ENCODE results near the gene HECTD2.

Gene HECTD2

GRCh38 chr10:91467114-91467513 lies 57.0 kb downstream of the HECTD2 start:
- Histone ChIP-seq H3K9ac (ENCODE audit: low read depth, low read length, poor library complexity) (no peak overlapping the region), H2AFZ (ENCODE audit: low read length) (no peak overlapping the region), H3K18ac (ENCODE audit: low read length) (no peak overlapping the region), H3K9me3 (replicated peaks in 1 of 2; ENCODE audit: control insufficient read depth in 2 of 2, insufficient read depth in 1 of 2, low read depth in 1 of 2, low read length in 2 of 2) (peaks cover 27 to 52% of the 10 kb centered on the region in 2 donors), H3K36me3 (replicated peaks in 1 of 2; ENCODE audit: control insufficient read depth in 2 of 2, insufficient read depth in 2 of 2, low read length in 2 of 2) (peaks cover 21 to 58% of the 10 kb centered on the region in 2 donors), H3K79me1 (ENCODE audit: low read depth, low read length) (peaks cover 2% of the 10 kb centered on the region), H3K14ac (ENCODE audit: low read length) (no peak overlapping the region), H4K91ac (ENCODE audit: low read depth, low read length, poor library complexity) (peak overlapping the region; percentile 61), H3K4ac (ENCODE audit: low read length) (no peak overlapping the region), H4K8ac (ENCODE audit: low read depth, low read length) (no peak overlapping the region), H2BK120ac (ENCODE audit: low read depth, low read length) (no peak overlapping the region), H3K4me3 (ENCODE audit: low read length in 2 of 2) (peak overlapping the region in 1 of 2 donors; percentile 48), H3K27ac (replicated peaks; ENCODE audit: low read length) (no peak overlapping the region), H3K23ac (ENCODE audit: low read depth, low read length, poor library complexity) (no peak overlapping the region), H2BK5ac (ENCODE audit: low read length) (no peak overlapping the region), H2BK15ac (ENCODE audit: low read length) (no peak overlapping the region), H2BK12ac (ENCODE audit: low read length) (peak overlapping the region; percentile 18), H3K4me2 (ENCODE audit: insufficient read depth, low read length, poor library complexity, severe bottlenecking) (no peak overlapping the region), H2AK5ac (ENCODE audit: low read depth, low read length) (no peak overlapping the region), H3K27me3 (ENCODE audit: control insufficient read depth in 3 of 3, insufficient read depth in 3 of 3, low read depth in 1 of 3, low read length in 3 of 3) (no peaks in the 10 kb centered on the region), H3K4me1 (ENCODE audit: control insufficient read depth in 2 of 2, insufficient read depth in 1 of 2, low read depth in 1 of 2, low read length in 2 of 2) (no peaks in the 10 kb centered on the region)
- no CpG with 5 or more reads among the region's 4 CpGs for WGBS, 2 donors (ENCODE audit: extremely low coverage in 2 of 2, insufficient read length in 2 of 2, insufficient replicate concordance in 1 of 2)
- no peak for DNase-seq (ENCODE audit: low spot score)

DNA sequence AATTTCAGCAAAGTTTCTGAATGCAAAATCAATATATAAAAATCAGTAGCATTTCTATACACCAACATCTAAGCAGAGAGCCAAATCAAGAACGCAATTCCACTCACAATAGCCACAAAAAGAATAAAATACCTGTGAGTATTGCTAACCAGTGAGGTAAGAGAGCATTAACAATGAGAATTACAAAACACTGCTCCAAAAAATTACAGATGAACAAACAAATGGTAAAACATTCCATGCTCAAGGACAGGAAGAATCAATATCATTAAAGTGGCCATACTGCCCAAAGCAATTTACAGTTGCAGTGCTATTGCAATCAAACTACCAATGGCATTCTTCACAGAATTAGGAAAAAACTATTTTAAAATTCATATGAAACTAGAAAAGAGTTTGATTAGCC lies 61.5 kb downstream of the HECTD2 start:
- Histone ChIP-seq H3K36me3 (replicated peaks in 1 of 2; ENCODE audit: control insufficient read depth in 2 of 2, insufficient read depth in 2 of 2, low read length in 2 of 2) (peaks cover 13 to 14% of the 10 kb centered on the region in 2 donors), H3K4me2 (ENCODE audit: insufficient read depth, low read length, poor library complexity, severe bottlenecking) (no peak overlapping the region), H3K14ac (ENCODE audit: low read length) (no peak overlapping the region), H3K18ac (ENCODE audit: low read length) (no peak overlapping the region), H2BK120ac (ENCODE audit: low read depth, low read length) (no peak overlapping the region), H3K4ac (ENCODE audit: low read length) (no peak overlapping the region), H2BK15ac (ENCODE audit: low read length) (no peak overlapping the region), H3K27me3 (ENCODE audit: control insufficient read depth in 3 of 3, insufficient read depth in 3 of 3, low read depth in 1 of 3, low read length in 3 of 3) (no peaks in the 10 kb centered on the region), H3K4me1 (ENCODE audit: control insufficient read depth in 2 of 2, insufficient read depth in 1 of 2, low read depth in 1 of 2, low read length in 2 of 2) (no peaks in the 10 kb centered on the region), H3K9me3 (replicated peaks in 1 of 2; ENCODE audit: control insufficient read depth in 2 of 2, insufficient read depth in 1 of 2, low read depth in 1 of 2, low read length in 2 of 2) (peaks cover 23 to 24% of the 10 kb centered on the region in 2 donors), H3K9ac (ENCODE audit: low read depth, low read length, poor library complexity) (no peak overlapping the region), H2BK12ac (ENCODE audit: low read length) (no peak overlapping the region), H3K27ac (replicated peaks; ENCODE audit: low read length) (no peak overlapping the region), H2AFZ (ENCODE audit: low read length) (no peak overlapping the region), H3K4me3 (ENCODE audit: low read length in 2 of 2) (no peak overlapping the region), H4K91ac (ENCODE audit: low read depth, low read length, poor library complexity) (no peak overlapping the region), H3K79me1 (ENCODE audit: low read depth, low read length) (no peaks in the 10 kb centered on the region), H2AK5ac (ENCODE audit: low read depth, low read length) (no peak overlapping the region), H2BK5ac (ENCODE audit: low read length) (no peak overlapping the region), H4K8ac (ENCODE audit: low read depth, low read length) (no peak overlapping the region), H3K23ac (ENCODE audit: low read depth, low read length, poor library complexity) (no peak overlapping the region)
- no peak for DNase-seq (ENCODE audit: low spot score)
- no CpG with 5 or more reads among the region's 1 CpG for whole genome bisulfite sequencing, 2 donors (ENCODE audit: extremely low coverage in 2 of 2, insufficient read length in 2 of 2, insufficient replicate concordance in 1 of 2)

DNA sequence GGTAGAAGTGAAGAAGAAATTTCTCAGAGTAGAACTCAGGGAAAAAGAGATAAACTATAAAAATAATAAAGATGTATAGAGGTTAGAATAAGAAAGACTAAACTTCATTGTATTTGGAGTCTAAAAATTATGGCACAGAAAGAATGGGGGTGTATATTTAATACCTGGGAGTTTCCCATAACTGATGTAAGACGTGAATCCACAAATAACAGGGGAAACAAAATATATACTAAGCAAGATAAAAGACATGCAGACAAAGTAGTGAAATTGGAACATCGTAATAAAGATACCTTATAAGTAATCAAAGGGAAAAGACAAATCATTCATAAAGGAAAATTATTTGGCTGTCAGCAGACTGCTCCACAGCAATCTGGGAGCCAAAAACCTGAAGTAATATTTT lies 62.8 kb downstream of the HECTD2 start:
- Histone ChIP-seq H3K27ac (replicated peaks; ENCODE audit: low read length) (no peak overlapping the region), H3K4me3 (ENCODE audit: low read length in 2 of 2) (no peak overlapping the region), H3K14ac (ENCODE audit: low read length) (no peak overlapping the region), H4K8ac (ENCODE audit: low read depth, low read length) (no peak overlapping the region), H2AFZ (ENCODE audit: low read length) (no peak overlapping the region), H3K4me1 (ENCODE audit: control insufficient read depth in 2 of 2, insufficient read depth in 1 of 2, low read depth in 1 of 2, low read length in 2 of 2) (no peaks in the 10 kb centered on the region), H2BK120ac (ENCODE audit: low read depth, low read length) (no peak overlapping the region), H3K36me3 (replicated peaks in 1 of 2; ENCODE audit: control insufficient read depth in 2 of 2, insufficient read depth in 2 of 2, low read length in 2 of 2) (peaks cover under 1 to 4% of the 10 kb centered on the region in 2 donors), H3K4ac (ENCODE audit: low read length) (no peak overlapping the region), H3K79me1 (ENCODE audit: low read depth, low read length) (no peaks in the 10 kb centered on the region), H4K91ac (ENCODE audit: low read depth, low read length, poor library complexity) (no peak overlapping the region), H3K9me3 (replicated peaks in 1 of 2; ENCODE audit: control insufficient read depth in 2 of 2, insufficient read depth in 1 of 2, low read depth in 1 of 2, low read length in 2 of 2) (peaks cover 10 to 12% of the 10 kb centered on the region in 2 donors), H3K27me3 (ENCODE audit: control insufficient read depth in 3 of 3, insufficient read depth in 3 of 3, low read depth in 1 of 3, low read length in 3 of 3) (no peaks in the 10 kb centered on the region), H2BK5ac (ENCODE audit: low read length) (no peak overlapping the region), H3K18ac (ENCODE audit: low read length) (no peak overlapping the region), H2BK12ac (ENCODE audit: low read length) (no peak overlapping the region), H3K9ac (ENCODE audit: low read depth, low read length, poor library complexity) (no peak overlapping the region), H2AK5ac (ENCODE audit: low read depth, low read length) (no peak overlapping the region), H3K23ac (ENCODE audit: low read depth, low read length, poor library complexity) (no peak overlapping the region), H2BK15ac (ENCODE audit: low read length) (no peak overlapping the region), H3K4me2 (ENCODE audit: insufficient read depth, low read length, poor library complexity, severe bottlenecking) (no peak overlapping the region)
- DNase-seq (ENCODE audit: low spot score) = no peak
- no CpG with 5 or more reads among the region's 2 CpGs for WGBS, 2 donors (ENCODE audit: extremely low coverage in 2 of 2, insufficient read length in 2 of 2, insufficient replicate concordance in 1 of 2)

GRCh38 chr10:91474009-91474408 lies 63.9 kb downstream of the HECTD2 start:
- Histone ChIP-seq H3K18ac (ENCODE audit: low read length) (no peak overlapping the region), H3K36me3 (replicated peaks in 1 of 2; ENCODE audit: control insufficient read depth in 2 of 2, insufficient read depth in 2 of 2, low read length in 2 of 2) (peaks cover 0 to 12% of the 10 kb centered on the region in 2 donors), H3K27me3 (ENCODE audit: control insufficient read depth in 3 of 3, insufficient read depth in 3 of 3, low read depth in 1 of 3, low read length in 3 of 3) (no peaks in the 10 kb centered on the region), H2AK5ac (ENCODE audit: low read depth, low read length) (no peak overlapping the region), H3K4me2 (ENCODE audit: insufficient read depth, low read length, poor library complexity, severe bottlenecking) (no peak overlapping the region), H3K4ac (ENCODE audit: low read length) (no peak overlapping the region), H3K9ac (ENCODE audit: low read depth, low read length, poor library complexity) (no peak overlapping the region), H3K4me3 (ENCODE audit: low read length in 2 of 2) (no peak overlapping the region), H3K23ac (ENCODE audit: low read depth, low read length, poor library complexity) (no peak overlapping the region), H2BK120ac (ENCODE audit: low read depth, low read length) (no peak overlapping the region), H4K91ac (ENCODE audit: low read depth, low read length, poor library complexity) (no peak overlapping the region), H3K27ac (replicated peaks; ENCODE audit: low read length) (no peak overlapping the region), H4K8ac (ENCODE audit: low read depth, low read length) (no peak overlapping the region), H3K14ac (ENCODE audit: low read length) (no peak overlapping the region), H3K79me1 (ENCODE audit: low read depth, low read length) (no peaks in the 10 kb centered on the region), H3K4me1 (ENCODE audit: control insufficient read depth in 2 of 2, insufficient read depth in 1 of 2, low read depth in 1 of 2, low read length in 2 of 2) (no peaks in the 10 kb centered on the region), H2BK15ac (ENCODE audit: low read length) (no peak overlapping the region), H2AFZ (ENCODE audit: low read length) (no peak overlapping the region), H2BK5ac (ENCODE audit: low read length) (no peak overlapping the region), H3K9me3 (replicated peaks in 1 of 2; ENCODE audit: control insufficient read depth in 2 of 2, insufficient read depth in 1 of 2, low read depth in 1 of 2, low read length in 2 of 2) (peaks cover 1 to 8% of the 10 kb centered on the region in 2 donors), H2BK12ac (ENCODE audit: low read length) (no peak overlapping the region)
- DNase-seq (ENCODE audit: low spot score) = no peak
- WGBS, 2 donors (ENCODE audit: extremely low coverage in 2 of 2, insufficient read length in 2 of 2, insufficient replicate concordance in 1 of 2) = no CpG with 5 or more reads among the region's 1 CpG
